ENCODE results near the gene GNG13. TPM values are rescaled to one million over a fixed set of nuclear protein-coding genes. Genes with fewer than 3 reads are reported as not detected.

The GNG13 gene
- total and polyA plus RNA-seq, 8 donors: 0.17 to 0.27 TPM; not detected in 6

GRCh38 chr16:824601-825000 lies 24.1 kb upstream of the GNG13 start:
- DNase-seq (no peak), ATAC-seq (no peak)
- H3K9me3 ChIP-seq: no peaks in the 10 kb centered on the region
- intact Hi-C loops (cut with DNase I): no loop called here
- no peak overlapping the region for H3K4me3 ChIP-seq
- H3K36me3 ChIP-seq: no peaks in the 10 kb centered on the region
- TF ChIP-seq, protein P1, sequence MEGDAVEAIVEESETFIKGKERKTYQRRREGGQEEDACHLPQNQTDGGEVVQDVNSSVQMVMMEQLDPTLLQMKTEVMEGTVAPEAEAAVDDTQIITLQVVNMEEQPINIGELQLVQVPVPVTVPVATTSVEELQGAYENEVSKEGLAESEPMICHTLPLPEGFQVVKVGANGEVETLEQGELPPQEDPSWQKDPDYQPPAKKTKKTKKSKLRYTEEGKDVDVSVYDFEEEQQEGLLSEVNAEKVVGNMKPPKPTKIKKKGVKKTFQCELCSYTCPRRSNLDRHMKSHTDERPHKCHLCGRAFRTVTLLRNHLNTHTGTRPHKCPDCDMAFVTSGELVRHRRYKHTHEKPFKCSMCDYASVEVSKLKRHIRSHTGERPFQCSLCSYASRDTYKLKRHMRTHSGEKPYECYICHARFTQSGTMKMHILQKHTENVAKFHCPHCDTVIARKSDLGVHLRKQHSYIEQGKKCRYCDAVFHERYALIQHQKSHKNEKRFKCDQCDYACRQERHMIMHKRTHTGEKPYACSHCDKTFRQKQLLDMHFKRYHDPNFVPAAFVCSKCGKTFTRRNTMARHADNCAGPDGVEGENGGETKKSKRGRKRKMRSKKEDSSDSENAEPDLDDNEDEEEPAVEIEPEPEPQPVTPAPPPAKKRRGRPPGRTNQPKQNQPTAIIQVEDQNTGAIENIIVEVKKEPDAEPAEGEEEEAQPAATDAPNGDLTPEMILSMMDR (IDR thresholded peaks at IDR 0.05): no peak
- no peak overlapping the region for H3K27ac ChIP-seq
- no peaks in the 10 kb centered on the region for H3K4me1 ChIP-seq
- peaks cover 0 to 55% of the 10 kb centered on the region in 2 donors for H3K27me3 ChIP-seq

GRCh38 chr16:824194-824593 lies 23.7 kb upstream of the GNG13 start:
- TF ChIP-seq, protein P1 (IDR thresholded peaks at IDR 0.05): no peak
- Histone ChIP-seq H3K36me3 (no peaks in the 10 kb centered on the region), H3K9me3 (no peaks in the 10 kb centered on the region), H3K27ac (no peak overlapping the region), H3K4me1 (no peaks in the 10 kb centered on the region), H3K4me3 (no peak overlapping the region), H3K27me3 (peaks cover 0 to 59% of the 10 kb centered on the region in 2 donors)
- DNase-seq (no peak), ATAC-seq (no peak)
- intact Hi-C loops (cut with DNase I): no loop called here

- Histone ChIP-seq H3K27ac (no peak overlapping the region), H3K9me3 (no peaks in the 10 kb centered on the region), H3K36me3 (no peaks in the 10 kb centered on the region), H3K27me3 (peaks cover 0 to 72% of the 10 kb centered on the region in 2 donors), H3K4me1 (no peaks in the 10 kb centered on the region), H3K4me3 (no peak overlapping the region)
- TF ChIP-seq, protein P1 (IDR thresholded peaks at IDR 0.05): no peak
- intact Hi-C loops (cut with DNase I): no loop called here
- DNase-seq (no peak), ATAC-seq (no peak)
Observed at GRCh38 chr16:822909-823297, 22.4 kb upstream of the GNG13 start.

GRCh38 chr16:822174-822908 lies 21.8 kb upstream of the GNG13 start:
- Histone ChIP-seq H3K27ac (no peak overlapping the region), H3K27me3 (peaks cover 0 to 77% of the 10 kb centered on the region in 2 donors)
- intact Hi-C loops (cut with DNase I): no loop called here

GRCh38 chr16:821751-822150 lies 21.2 kb upstream of the GNG13 start:
- H3K27me3 ChIP-seq: peaks cover 0 to 83% of the 10 kb centered on the region in 2 donors
- ATAC-seq: no peak
- intact Hi-C loops (cut with DNase I): no loop called here

More at GRCh38 chr16:822174-822908, 21.8 kb upstream of the GNG13 start:
- Histone ChIP-seq H3K36me3 (no peaks in the 10 kb centered on the region), H3K4me3 (no peak overlapping the region), H3K9me3 (no peaks in the 10 kb centered on the region), H3K4me1 (no peaks in the 10 kb centered on the region)
- DNase-seq (no peak), ATAC-seq (no peak)
- TF ChIP-seq, protein P1 (IDR thresholded peaks at IDR 0.05): no peak

More at GRCh38 chr16:821751-822150, 21.2 kb upstream of the GNG13 start:
- no peaks in the 10 kb centered on the region for H3K4me1 ChIP-seq
- H3K27ac ChIP-seq: no peak overlapping the region
- H3K36me3 ChIP-seq: no peaks in the 10 kb centered on the region
- H3K9me3 ChIP-seq: no peaks in the 10 kb centered on the region
- no peak overlapping the region for H3K4me3 ChIP-seq
- DNase-seq: no peak
- TF ChIP-seq, protein P1 (IDR thresholded peaks at IDR 0.05): no peak

Measured in left lung (tissue), 10 donors.